ENCODE data around the gene IFIT1B. TPM values are rescaled to one million over a fixed set of nuclear protein-coding genes. Genes with fewer than 3 reads are reported as not detected.

Gene IFIT1B
- total RNA-seq, 4 donors from 2014 or later, result not detected

DNA sequence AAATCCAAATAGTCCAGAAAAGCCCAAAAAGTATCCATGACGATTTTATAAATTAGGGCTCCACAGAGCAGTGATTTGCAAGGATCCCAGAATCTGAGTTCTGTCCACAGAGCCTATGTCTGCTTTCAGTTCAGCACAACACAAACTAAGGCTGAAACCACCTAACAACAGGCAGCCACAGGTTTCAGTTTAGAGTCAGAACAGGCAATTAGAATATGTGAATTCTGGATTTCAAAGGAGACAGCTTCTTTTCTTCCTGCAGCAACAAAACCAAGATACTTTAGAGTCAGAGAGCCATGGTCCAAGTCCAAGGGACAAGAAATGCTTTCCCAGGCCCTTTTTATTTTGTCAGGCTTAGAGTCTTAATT is 26.5 kb upstream of the IFIT1B start:
- 25 to 33% methylated on average over 1 of the region's 1 CpG for WGBS, 2 donors (ENCODE audit: low coverage in 1 of 2)

DNA sequence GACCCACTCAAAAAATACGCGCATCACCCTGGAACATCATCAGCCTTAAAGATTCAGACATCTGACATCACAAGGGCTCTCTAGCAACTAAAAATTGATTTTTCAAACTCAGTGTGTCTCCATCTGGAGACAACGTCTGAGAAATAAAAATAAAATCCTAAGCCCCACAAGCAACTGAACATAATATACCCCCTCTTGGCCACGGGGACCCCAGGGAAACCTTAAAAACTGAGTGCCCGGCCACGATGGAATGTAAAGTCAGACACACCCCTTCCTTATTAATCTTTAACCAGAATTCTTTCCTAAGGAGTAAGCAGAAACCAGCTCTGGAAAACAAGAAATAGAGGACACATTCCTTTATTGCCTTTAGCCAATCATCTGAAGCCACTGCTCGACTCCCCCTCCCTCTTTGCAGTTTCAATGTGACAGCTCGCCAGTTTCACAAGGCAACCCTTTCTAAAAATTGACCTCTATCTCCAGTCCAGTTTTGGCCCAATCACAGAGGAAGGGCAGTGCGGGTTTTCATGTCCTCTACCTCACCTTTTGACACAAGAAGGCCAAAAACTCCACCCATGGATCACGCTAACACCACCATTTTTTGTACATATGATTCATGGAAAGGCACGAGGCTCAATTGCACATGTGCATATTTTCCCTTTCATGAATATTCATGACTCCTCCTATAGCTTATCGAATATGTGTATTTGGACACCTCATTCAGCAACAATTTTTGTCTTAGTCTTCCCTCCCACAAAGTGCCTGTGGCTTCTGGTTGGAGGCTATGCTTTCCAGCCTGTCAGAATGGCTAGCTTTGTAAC is 25.9 kb upstream of the IFIT1B start:
- TF ChIP-seq POLR2AphosphoS5 (IDR thresholded peaks at IDR 0.05) (peak in 1 of 3 donors; percentile 36), POLR2A (IDR thresholded peaks at IDR 0.05) (no peak)
- intact Hi-C loops (cut with DNase I; ENCODE audit: low total_unique reads), result no loop called here
- no peaks in the 10 kb centered on the region for H3K36me3 ChIP-seq
- in situ Hi-C loops (cut with MboI; ENCODE audit: low pct_ligation_motif_present in 1 of 4, low pct_unique_long_range_greater_than_20kb in 1 of 4, low sequenced_read_pairs in 3 of 4), result no loop called here
- DNase-seq, result peak; percentile 40
- no peak overlapping the region for H3K4me3 ChIP-seq
- peak overlapping the region; percentile 78 to 85 (median 82) for H3K27ac ChIP-seq
- H3K9me3 ChIP-seq, result no peaks in the 10 kb centered on the region
- WGBS, 2 donors (ENCODE audit: low coverage in 1 of 2), result 36 to 38% methylated on average over 11 to 12 of the region's 12 CpGs
- no peaks in the 10 kb centered on the region for H3K27me3 ChIP-seq
- peaks cover 14 to 28% (median 21%) of the 10 kb centered on the region in 4 donors for H3K4me1 ChIP-seq

More for the DNA sequence above, 26.5 kb upstream of the IFIT1B start:
- DNase-seq, result no peak
- intact Hi-C loops (cut with DNase I; ENCODE audit: low total_unique reads), result no loop called here
- in situ Hi-C loops (cut with MboI; ENCODE audit: low pct_ligation_motif_present in 1 of 4, low pct_unique_long_range_greater_than_20kb in 1 of 4, low sequenced_read_pairs in 3 of 4), result no loop called here
- Histone ChIP-seq H3K36me3 (no peaks in the 10 kb centered on the region), H3K27me3 (no peaks in the 10 kb centered on the region), H3K4me1 (peaks cover 14 to 34% (median 23%) of the 10 kb centered on the region in 4 donors), H3K27ac (peak overlapping the region; percentile 78 to 85 (median 82)), H3K4me3 (peak overlapping the region in 1 of 4 donors; percentile 18), H3K9me3 (no peaks in the 10 kb centered on the region)
- TF ChIP-seq, protein P1, sequence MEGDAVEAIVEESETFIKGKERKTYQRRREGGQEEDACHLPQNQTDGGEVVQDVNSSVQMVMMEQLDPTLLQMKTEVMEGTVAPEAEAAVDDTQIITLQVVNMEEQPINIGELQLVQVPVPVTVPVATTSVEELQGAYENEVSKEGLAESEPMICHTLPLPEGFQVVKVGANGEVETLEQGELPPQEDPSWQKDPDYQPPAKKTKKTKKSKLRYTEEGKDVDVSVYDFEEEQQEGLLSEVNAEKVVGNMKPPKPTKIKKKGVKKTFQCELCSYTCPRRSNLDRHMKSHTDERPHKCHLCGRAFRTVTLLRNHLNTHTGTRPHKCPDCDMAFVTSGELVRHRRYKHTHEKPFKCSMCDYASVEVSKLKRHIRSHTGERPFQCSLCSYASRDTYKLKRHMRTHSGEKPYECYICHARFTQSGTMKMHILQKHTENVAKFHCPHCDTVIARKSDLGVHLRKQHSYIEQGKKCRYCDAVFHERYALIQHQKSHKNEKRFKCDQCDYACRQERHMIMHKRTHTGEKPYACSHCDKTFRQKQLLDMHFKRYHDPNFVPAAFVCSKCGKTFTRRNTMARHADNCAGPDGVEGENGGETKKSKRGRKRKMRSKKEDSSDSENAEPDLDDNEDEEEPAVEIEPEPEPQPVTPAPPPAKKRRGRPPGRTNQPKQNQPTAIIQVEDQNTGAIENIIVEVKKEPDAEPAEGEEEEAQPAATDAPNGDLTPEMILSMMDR (IDR thresholded peaks at IDR 0.05), result no peak
- TF ChIP-seq POLR2A (IDR thresholded peaks at IDR 0.05), result no peak
- TF ChIP-seq POLR2AphosphoS5 (IDR thresholded peaks at IDR 0.05), result no peak
- no peak for TF ChIP-seq EP300 (IDR thresholded peaks at IDR 0.05; ENCODE audit: low read depth)

DNA sequence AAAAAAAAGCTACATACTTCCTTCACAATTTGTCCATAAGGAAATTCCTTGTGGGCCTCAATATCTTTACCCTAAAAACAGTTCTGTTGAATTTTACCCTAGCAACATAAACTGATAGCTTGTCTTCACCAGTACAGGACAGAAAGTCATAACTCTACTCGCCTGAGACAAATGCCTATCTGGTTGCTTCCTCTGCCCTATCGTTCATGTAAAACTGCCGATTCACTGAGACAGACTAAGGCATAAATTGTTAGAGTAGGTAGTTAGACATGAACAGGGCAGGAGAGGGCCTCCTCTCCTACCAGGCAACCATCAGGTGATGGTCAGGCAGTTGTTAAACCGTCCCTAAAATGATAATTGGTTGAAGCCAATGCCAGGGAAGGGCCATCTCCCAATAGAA is 25.1 kb upstream of the IFIT1B start:
- no peak for DNase-seq
- H3K4me3 ChIP-seq, result no peak overlapping the region
- TF ChIP-seq, protein P1 (IDR thresholded peaks at IDR 0.05), result no peak
- no peak for TF ChIP-seq POLR2A (IDR thresholded peaks at IDR 0.05)
- H3K27me3 ChIP-seq, result no peaks in the 10 kb centered on the region
- peak overlapping the region in 2 of 4 donors; percentile 78 to 85 for H3K27ac ChIP-seq
- WGBS, 2 donors (ENCODE audit: low coverage in 1 of 2), result 90 to 92% methylated on average over 4 of the region's 4 CpGs
- H3K4me1 ChIP-seq, result peaks cover 14 to 28% (median 21%) of the 10 kb centered on the region in 4 donors
- in situ Hi-C loops (cut with MboI; ENCODE audit: low pct_ligation_motif_present in 1 of 4, low pct_unique_long_range_greater_than_20kb in 1 of 4, low sequenced_read_pairs in 3 of 4), result no loop called here
- H3K36me3 ChIP-seq, result no peaks in the 10 kb centered on the region
- intact Hi-C loops (cut with DNase I; ENCODE audit: low total_unique reads), result no loop called here
- H3K9me3 ChIP-seq, result no peaks in the 10 kb centered on the region

DNA sequence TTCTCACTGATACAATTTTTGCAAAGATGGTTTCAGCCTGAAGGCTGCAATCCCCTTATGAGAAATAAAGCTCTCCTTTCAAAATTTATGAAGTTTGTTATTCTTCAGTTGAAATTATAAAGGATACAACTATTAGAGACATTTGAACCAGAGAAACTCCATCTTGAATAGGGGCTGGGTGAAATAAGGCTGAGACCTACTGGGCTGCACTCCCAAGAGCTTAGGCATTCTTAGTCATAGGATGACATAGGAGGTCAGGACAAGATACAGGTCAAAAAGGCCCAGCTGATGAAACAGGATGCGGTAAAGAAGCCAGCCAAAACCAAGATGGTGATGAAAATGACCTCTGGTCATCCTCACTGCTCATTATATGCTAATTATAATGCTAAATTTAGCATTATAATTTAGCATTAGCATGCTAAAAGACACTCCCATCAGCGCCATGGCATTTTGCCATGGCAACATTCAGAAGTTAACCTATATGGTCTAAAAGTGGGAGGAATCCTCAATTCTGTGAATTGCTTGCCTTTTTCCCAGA is 22.4 kb upstream of the IFIT1B start:
- in situ Hi-C loops (cut with MboI; ENCODE audit: low pct_ligation_motif_present in 1 of 4, low pct_unique_long_range_greater_than_20kb in 1 of 4, low sequenced_read_pairs in 3 of 4), result no loop called here

More for the DNA sequence above, 22.4 kb upstream of the IFIT1B start:
- WGBS, 2 donors (ENCODE audit: low coverage in 1 of 2), result 91 to 100% methylated on average over 2 of the region's 2 CpGs
- Histone ChIP-seq H3K27me3 (no peaks in the 10 kb centered on the region), H3K9me3 (no peaks in the 10 kb centered on the region), H3K4me3 (no peak overlapping the region), H3K36me3 (no peaks in the 10 kb centered on the region), H3K4me1 (peaks cover 14 to 20% (median 20%) of the 10 kb centered on the region in 4 donors), H3K27ac (no peak overlapping the region)
- no peak for DNase-seq
- TF ChIP-seq POLR2AphosphoS5 (IDR thresholded peaks at IDR 0.05) (no peak), POLR2A (IDR thresholded peaks at IDR 0.05) (no peak)
- TF ChIP-seq, protein P1 (IDR thresholded peaks at IDR 0.05), result no peak
- intact Hi-C loops (cut with DNase I; ENCODE audit: low total_unique reads), result no loop called here

All from transverse colon (tissue), 4 donors.